CD4-positive, alpha-beta memory T cell (primary cell): Measurements from ENCODE around the gene TMF1. TPM values are rescaled to one million over a fixed set of nuclear protein-coding genes. Genes with fewer than 3 reads are reported as not detected.
A peak's percentile ranks its signal among the peaks of the same experiment; 100 is the strongest.

Source experiments
- CTCF ChIA-PET: fragments of 350-600 bp; sonication (Branson Sonifier 250); formaldehyde crosslinking; loops from one replicate; lab custom pipeline; 2021; ENCODE audit warnings: inconsistent platforms; ENCODE audit not compliant: partially characterized antibody; lab: Charles Lee
- POLR2A ChIA-PET: fragments of 350-600 bp; sonication (Branson Sonifier 250); formaldehyde crosslinking; loops from one replicate; lab custom pipeline; 2021; ENCODE audit not compliant: partially characterized antibody; lab: Charles Lee
- DNase-seq, 5 donors: peaks; one replicate each; pipeline versions ENCODE4 v3.0.0 to v3.0.0-alpha.2; 2020 to 2022; ENCODE audit warnings: mixed read lengths in 1 of 5
- H3K27ac ChIP-seq: one replicate; pipeline ENCODE4 v1.7.0; 2013; ENCODE audit warnings: low read depth, low read length
- H3K27me3 ChIP-seq: 2 replicates; pipeline ENCODE4 v1.7.0; 2013; ENCODE audit warnings: mild to moderate bottlenecking, low read length, moderate library complexity; ENCODE audit not compliant: insufficient read depth
- H3K36me3 ChIP-seq: 2 replicates; pipeline ENCODE4 v1.7.0; 2013; ENCODE audit warnings: mild to moderate bottlenecking, low read length, moderate library complexity; ENCODE audit not compliant: insufficient read depth
- H3K4me1 ChIP-seq: 2 replicates; pipeline ENCODE4 v1.7.0; 2013; ENCODE audit warnings: mild to moderate bottlenecking, low read length, moderate library complexity; ENCODE audit not compliant: insufficient read depth
- H3K4me3 ChIP-seq, 2 donors: one replicate each; pipeline ENCODE4 v1.7.0; 2013; ENCODE audit warnings: low read length in 2 of 2, mild to moderate bottlenecking in 1 of 2
- H3K9me3 ChIP-seq, 2 donors: one replicate each; pipeline ENCODE4 v1.7.0; 2013; ENCODE audit warnings: low read length in 2 of 2, control low read depth in 1 of 2; ENCODE audit not compliant: control insufficient read depth in 1 of 2
- H3K27ac Mint-ChIP-seq, 7 donors: one replicate each; pipeline ENCODE4 v1.8.0; 2020 to 2021; ENCODE audit warnings: mixed read lengths in 7 of 7, mild to moderate bottlenecking in 6 of 7, inconsistent platforms in 3 of 7, moderate library complexity in 3 of 7
- H3K27me3 Mint-ChIP-seq, 2 donors: one replicate each; pipeline ENCODE4 v1.8.0; 2020 to 2021; ENCODE audit warnings: mixed read lengths in 2 of 2
- H3K36me3 Mint-ChIP-seq, 2 donors: one replicate each; pipeline ENCODE4 v1.8.0; 2020 to 2021; ENCODE audit warnings: mixed read lengths in 2 of 2, inconsistent platforms in 1 of 2, mild to moderate bottlenecking in 1 of 2
- H3K4me1 Mint-ChIP-seq, 4 donors: one replicate each; pipeline ENCODE4 v1.8.0; 2020 to 2021; ENCODE audit warnings: mixed read lengths in 4 of 4, mild to moderate bottlenecking in 1 of 4
- H3K4me3 Mint-ChIP-seq, 8 donors: one replicate each; pipeline ENCODE4 v1.8.0; 2020 to 2021; ENCODE audit warnings: mixed read lengths in 8 of 8, mild to moderate bottlenecking in 7 of 8, moderate library complexity in 6 of 8, inconsistent platforms in 3 of 8
- H3K9me3 Mint-ChIP-seq, 8 donors: one replicate each; pipeline ENCODE4 v1.8.0; 2020 to 2021; ENCODE audit warnings: mixed read lengths in 8 of 8, mild to moderate bottlenecking in 5 of 8, inconsistent platforms in 3 of 8, moderate library complexity in 1 of 8
- intact Hi-C: fragments of 100-400 bp; cut with micrococcal nuclease; formaldehyde crosslinking; loops from one replicate; pipeline ENCODE4 v1.15.1; 2023
- microRNA-seq: library from miRNA; unstranded; fragments of <30 nt; microRNA quantifications from one replicate; pipeline ENCODE4 v1.2.0, GENCODE V29; 2021; ENCODE audit warnings: borderline replicate concordance, borderline number of aligned reads, borderline microRNAs expressed, mixed read lengths
- polyA plus RNA-seq, 2 donors: library from polyadenylated mRNA; unstranded; fragments of 300-500 nt; fragmentation: Illumina TruSeq; gene quantifications; one replicate each; pipeline ENCODE4 v1.2.3, GENCODE V29; 2021
- total RNA-seq, 2 experiments: library from RNA; stranded (reverse); gene quantifications; one replicate each; pipeline ENCODE4 v1.2.3, GENCODE V29; 2021

Gene TMF1
- total and polyA plus RNA-seq, 4 experiments from 2014 or later: 42.8 to 61.0 (median 50.8) TPM

GRCh38 chr3:68972358-68972979 is 79.7 kb downstream of the TMF1 start:
- Histone ChIP-seq H3K4me1 (no peaks in the 10 kb centered on the region), H3K4me3 (no peak overlapping the region), H3K36me3 (peaks cover 1% of the 10 kb centered on the region), H3K9me3 (no peaks in the 10 kb centered on the region), H3K27me3 (no peaks in the 10 kb centered on the region), H3K27ac (no peak overlapping the region)
- Mint-ChIP-seq H3K4me1 (no peaks in the 10 kb centered on the region), H3K27me3 (peaks cover 6 to 11% of the 10 kb centered on the region in 2 donors), H3K36me3 (peaks cover 7 to 11% of the 10 kb centered on the region in 2 donors), H3K4me3 (no peak overlapping the region), H3K27ac (peak overlapping the region in 1 of 7 donors; percentile 7), H3K9me3 (peaks cover 0 to 5% (median 0%) of the 10 kb centered on the region in 8 donors)
- POLR2A ChIA-PET: no interaction called here
- DNase-seq: no peak
- CTCF ChIA-PET: interaction anchor here (1.2 kb wide), 1 partner anchor 34 kb away, joined by 3 read pairs; no protein-coding TSS in a partner anchor
- intact Hi-C loops: no loop called here

Small RNA genes within 50 kb of the gene (microRNA-seq; reads per million reads assigned to microRNA genes)
- 5.7 reads per million, percentile 27 among the genes with 10 or more reads in this experiment for gene MIR3136

Other genes with a start within 250 kb of the TMF1 start
- not detected for gene TAFA4, start 119.8 kb downstream of the TMF1 start, total RNA-seq
- not detected for gene TAFA4, start 119.8 kb downstream of the TMF1 start, polyA plus RNA-seq
- 10 to 100 TPM; 26.7 to 28.6 TPM for gene EOGT, start 38.6 kb downstream of the TMF1 start, total RNA-seq
- gene EOGT, start 38.6 kb downstream of the TMF1 start, polyA plus RNA-seq: 1 to 10 TPM; 8.2 to 9.2 TPM
- 10 to 100 TPM; 81.0 to 81.6 TPM for gene UBA3, start 28.0 kb upstream of the TMF1 start, total RNA-seq
- gene UBA3, start 28.0 kb upstream of the TMF1 start, polyA plus RNA-seq: 100 to 1,000 TPM in 1 of 2 donors, 10 to 100 TPM in 1; 60.1 to 105 TPM
- 100 to 1,000 TPM; 147 to 156 TPM for gene ARL6IP5, start 32.6 kb upstream of the TMF1 start, total RNA-seq
- gene ARL6IP5, start 32.6 kb upstream of the TMF1 start, polyA plus RNA-seq: 100 to 1,000 TPM; 500 to 953 TPM
- gene LMOD3, start 70.3 kb upstream of the TMF1 start, total RNA-seq: not detected
- under 1 TPM; 0.13 to 0.24 TPM for gene LMOD3, start 70.3 kb upstream of the TMF1 start, polyA plus RNA-seq